Uterus (tissue), 4 donors: ENCODE measurements around the gene LIX1L. TPM values are rescaled to one million over a fixed set of nuclear protein-coding genes. Genes with fewer than 3 reads are reported as not detected.

Experiments used
- DNase-seq, 2 donors: peaks; one replicate each; pipeline ENCODE4 v3.0.0-alpha.2; 2019 to 2020
- H3K27ac ChIP-seq, 2 donors: fragments of 200-600 bp; sonication (generic); 1 replicate in 1 of 2; 2 replicates in 1 of 2; pipeline ENCODE4 v1.5.1; 2016 to 2018
- H3K27me3 ChIP-seq, 2 donors: fragments of 200-600 bp; sonication (generic); one replicate each; pipeline ENCODE4 v1.5.1; 2018 to 2019; ENCODE audit warnings: control low read depth in 1 of 2
- H3K36me3 ChIP-seq, 2 donors: fragments of 200-600 bp; sonication (generic); one replicate each; pipeline ENCODE4 v1.5.1; 2019; ENCODE audit warnings: control low read depth in 1 of 2
- H3K4me1 ChIP-seq, 2 donors: fragments of 200-600 bp; sonication (generic); one replicate each; pipeline ENCODE4 v1.5.1; 2018 to 2019; ENCODE audit warnings: control low read depth in 1 of 2
- H3K4me3 ChIP-seq, 2 donors: fragments of 200-600 bp; sonication (generic); 1 replicate in 1 of 2; 2 replicates in 1 of 2; pipeline ENCODE4 v1.5.1; 2018 to 2019; ENCODE audit warnings: mild to moderate bottlenecking in 1 of 2
- H3K9me3 ChIP-seq, 2 donors: fragments of 200-600 bp; sonication (generic); one replicate each; pipeline ENCODE4 v1.5.1; 2019; ENCODE audit warnings: control low read depth in 1 of 2
- CTCF ChIP-seq, 4 experiments: fragments of 200-600 bp in 2 of 4; fragments of 450-650 bp in 2 of 4; sonication (generic) in 2 of 4; IDR thresholded peaks; one replicate each; pipeline ENCODE4 v1.5.1; 2016 to 2019; ENCODE audit warnings: antibody characterized with exemption in 4 of 4, mild to moderate bottlenecking in 2 of 4, moderate library complexity in 1 of 4
- POLR2A ChIP-seq, 2 donors: fragments of 450-650 bp; IDR thresholded peaks; one replicate each; pipeline ENCODE4 v1.6.1; 2016; ENCODE audit warnings: antibody characterized with exemption in 2 of 2, mild to moderate bottlenecking in 1 of 2, moderate library complexity in 1 of 2
- intact Hi-C: fragments of 100-400 bp; cut with DNase I; formaldehyde crosslinking; loops from one replicate; pipeline ENCODE4 v1.15.1; 2023; ENCODE audit warnings: low total_unique reads
- total RNA-seq, 4 donors: library from RNA; depleted of rRNA in 3 of 4; stranded (reverse); fragments of >200 nt in 3 of 4; gene quantifications; one replicate each; pipeline versions ENCODE4 v1.1.0 to v1.2.4, GENCODE V29; 2014 to 2023
- donor health status: DM: yes; HTN: yes; CAD: no.

Gene LIX1L
- total RNA-seq, 4 donors from 2014 or later, result 12.3 to 69.0 (median 32.2) TPM

GRCh38 chr1:145997016-145997717 is 39.4 kb upstream of the LIX1L start:
- Histone ChIP-seq H3K4me1 (peaks cover 4% of the 10 kb centered on the region in 2 donors), H3K27ac (peak overlapping the region; percentile 96 to 100), H3K27me3 (no peaks in the 10 kb centered on the region), H3K36me3 (peaks cover 0 to 3% of the 10 kb centered on the region in 2 donors), H3K4me3 (peak overlapping the region; percentile 60 to 85), H3K9me3 (no peaks in the 10 kb centered on the region)
- TF ChIP-seq CTCF (IDR thresholded peaks at IDR 0.05) (no peak), POLR2A (IDR thresholded peaks at IDR 0.05) (peak; percentile 4 to 33)
- intact Hi-C loops, result no loop called here
- DNase-seq, result peak; percentile 54 to 74

- Histone ChIP-seq H3K9me3 (no peaks in the 10 kb centered on the region), H3K36me3 (peaks cover 0 to 3% of the 10 kb centered on the region in 2 donors), H3K4me3 (peak within 1 kb of the TSS; percentile 60 to 85), H3K4me1 (peaks cover 4% of the 10 kb centered on the region in 2 donors), H3K27me3 (no peaks in the 10 kb centered on the region), H3K27ac (peak within 1 kb of the TSS; percentile 96 to 100)
- peak; percentile 91 to 95 for TF ChIP-seq POLR2A (IDR thresholded peaks at IDR 0.05)
- TF ChIP-seq CTCF (IDR thresholded peaks at IDR 0.05), result peak in 1 of 4 experiments; percentile 23
- DNase-seq, result peak; percentile 98 to 99
- intact Hi-C loops, result no loop called here
Observed at GRCh38 chr1:145996433-145997015, 38.7 kb upstream of the LIX1L start, which contains the start of gene TXNIP. Gene TXNIP, minus strand, starts transcription at chr1:145996579. Its CDS starts 313 bp downstream, at chr1:145996266.

- Histone ChIP-seq H3K36me3 (peaks cover 0 to 3% of the 10 kb centered on the region in 2 donors), H3K9me3 (no peaks in the 10 kb centered on the region), H3K27me3 (no peaks in the 10 kb centered on the region), H3K27ac (peak overlapping the region; percentile 96 to 100), H3K4me1 (peaks cover 4% of the 10 kb centered on the region in 2 donors), H3K4me3 (peak overlapping the region; percentile 60 to 85)
- intact Hi-C loops, result no loop called here
- TF ChIP-seq CTCF (IDR thresholded peaks at IDR 0.05) (no peak), POLR2A (IDR thresholded peaks at IDR 0.05) (no peak)
- peak; percentile 31 to 46 for DNase-seq
Observed at GRCh38 chr1:145995964-145996432, 38.2 kb upstream of the LIX1L start.

- H3K27ac ChIP-seq, result peak overlapping the region; percentile 96 to 100
- H3K4me1 ChIP-seq, result peaks cover 4% of the 10 kb centered on the region in 2 donors
- intact Hi-C loops, result no loop called here
- TF ChIP-seq POLR2A (IDR thresholded peaks at IDR 0.05) (no peak), CTCF (IDR thresholded peaks at IDR 0.05) (no peak)
- DNase-seq, result peak in 1 of 2 donors; percentile 13
- H3K9me3 ChIP-seq, result no peaks in the 10 kb centered on the region
- H3K36me3 ChIP-seq, result peaks cover 0 to 3% of the 10 kb centered on the region in 2 donors
- peak overlapping the region; percentile 60 to 85 for H3K4me3 ChIP-seq
- no peaks in the 10 kb centered on the region for H3K27me3 ChIP-seq
Observed at GRCh38 chr1:145995148-145995881, 37.5 kb upstream of the LIX1L start.
